Measurements from ENCODE around the gene AUTS2. TPM values are rescaled to one million over a fixed set of nuclear protein-coding genes. Genes with fewer than 3 reads are reported as not detected.

The AUTS2 gene
- total and polyA plus RNA-seq, 10 of the 15 experiments (the other 5 are each of a cell fraction or from before 2014, with no cell fraction given), result 6.4 to 55.6 (median 21.6) TPM

DNA sequence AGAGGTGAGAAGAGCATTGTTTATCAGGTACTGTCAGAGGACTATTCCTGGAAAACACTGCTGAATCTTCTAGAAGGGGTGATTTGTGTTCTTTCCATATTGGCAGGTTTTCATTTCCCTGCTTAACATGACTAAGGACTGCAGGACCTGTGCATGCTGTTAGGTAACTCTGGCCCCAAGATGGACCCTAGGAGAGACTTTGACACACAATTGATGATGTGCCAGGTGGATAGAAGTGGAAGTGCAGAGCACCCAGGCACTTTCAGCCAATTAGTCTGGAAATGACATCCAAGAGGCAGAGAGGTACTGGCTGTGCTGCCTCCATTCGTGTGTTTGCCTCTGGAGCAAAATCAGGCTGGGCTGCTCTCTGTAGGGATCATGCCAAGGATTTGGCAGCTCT, 1037.4 kb downstream of the AUTS2 start:
- in situ Hi-C loops (cut with MboI), result no loop called here
- POLR2A ChIA-PET, result no interaction called here

More for the DNA sequence above, 1037.4 kb downstream of the AUTS2 start:
- H3K36me3 ChIP-seq (ENCODE audit: control insufficient read depth in 2 of 2, insufficient read depth in 2 of 2, low read length in 1 of 2), result no peaks in the 10 kb centered on the region; a peak in 2 of 4 replicates
- TF ChIP-seq NRF1 (conservative IDR thresholded peaks at IDR 0.05; ENCODE audit: low read depth, low read length), result no peak
- TF ChIP-seq MEF2A (IDR thresholded peaks at IDR 0.05; ENCODE audit: insufficient read depth, low read depth, low read length), result no peak
- TF ChIP-seq TCF3 (IDR thresholded peaks at IDR 0.05; ENCODE audit: borderline replicate concordance, insufficient read depth, low read depth, low read length), result no peak
- no peak for TF ChIP-seq ZNF622 (IDR thresholded peaks at IDR 0.05)
- TF ChIP-seq, protein P1, sequence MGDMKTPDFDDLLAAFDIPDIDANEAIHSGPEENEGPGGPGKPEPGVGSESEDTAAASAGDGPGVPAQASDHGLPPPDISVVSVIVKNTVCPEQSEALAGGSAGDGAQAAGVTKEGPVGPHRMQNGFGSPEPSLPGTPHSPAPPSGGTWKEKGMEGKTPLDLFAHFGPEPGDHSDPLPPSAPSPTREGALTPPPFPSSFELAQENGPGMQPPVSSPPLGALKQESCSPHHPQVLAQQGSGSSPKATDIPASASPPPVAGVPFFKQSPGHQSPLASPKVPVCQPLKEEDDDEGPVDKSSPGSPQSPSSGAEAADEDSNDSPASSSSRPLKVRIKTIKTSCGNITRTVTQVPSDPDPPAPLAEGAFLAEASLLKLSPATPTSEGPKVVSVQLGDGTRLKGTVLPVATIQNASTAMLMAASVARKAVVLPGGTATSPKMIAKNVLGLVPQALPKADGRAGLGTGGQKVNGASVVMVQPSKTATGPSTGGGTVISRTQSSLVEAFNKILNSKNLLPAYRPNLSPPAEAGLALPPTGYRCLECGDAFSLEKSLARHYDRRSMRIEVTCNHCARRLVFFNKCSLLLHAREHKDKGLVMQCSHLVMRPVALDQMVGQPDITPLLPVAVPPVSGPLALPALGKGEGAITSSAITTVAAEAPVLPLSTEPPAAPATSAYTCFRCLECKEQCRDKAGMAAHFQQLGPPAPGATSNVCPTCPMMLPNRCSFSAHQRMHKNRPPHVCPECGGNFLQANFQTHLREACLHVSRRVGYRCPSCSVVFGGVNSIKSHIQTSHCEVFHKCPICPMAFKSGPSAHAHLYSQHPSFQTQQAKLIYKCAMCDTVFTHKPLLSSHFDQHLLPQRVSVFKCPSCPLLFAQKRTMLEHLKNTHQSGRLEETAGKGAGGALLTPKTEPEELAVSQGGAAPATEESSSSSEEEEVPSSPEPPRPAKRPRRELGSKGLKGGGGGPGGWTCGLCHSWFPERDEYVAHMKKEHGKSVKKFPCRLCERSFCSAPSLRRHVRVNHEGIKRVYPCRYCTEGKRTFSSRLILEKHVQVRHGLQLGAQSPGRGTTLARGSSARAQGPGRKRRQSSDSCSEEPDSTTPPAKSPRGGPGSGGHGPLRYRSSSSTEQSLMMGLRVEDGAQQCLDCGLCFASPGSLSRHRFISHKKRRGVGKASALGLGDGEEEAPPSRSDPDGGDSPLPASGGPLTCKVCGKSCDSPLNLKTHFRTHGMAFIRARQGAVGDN (IDR thresholded peaks at IDR 0.05), result no peak
- no peak for TF ChIP-seq SPI1 (IDR thresholded peaks at IDR 0.05; ENCODE audit: borderline replicate concordance, insufficient read depth, low read depth, low read length)
- TF ChIP-seq EP300 (IDR thresholded peaks at IDR 0.05; ENCODE audit: borderline replicate concordance in 1 of 2, control insufficient read depth in 1 of 2, low read depth in 2 of 2, low read length in 2 of 2), result no peak
- no peak for TF ChIP-seq RCOR1 (conservative IDR thresholded peaks at IDR 0.05; ENCODE audit: low read depth, low read length)
- TF ChIP-seq KDM1A (IDR thresholded peaks at IDR 0.05; ENCODE audit: borderline replicate concordance), result no peak
- intact Hi-C loops (cut with micrococcal nuclease; ENCODE audit: unreplicated experiment), result no loop called here
- H3K79me2 ChIP-seq (ENCODE audit: control insufficient read depth, insufficient read depth, low read length), result no peaks in the 10 kb centered on the region
- CTCF ChIA-PET, result interaction anchor here (1.5 kb wide), 1 partner anchor 10 kb away, joined by 3 read pairs; no protein-coding TSS in a partner anchor
- ATAC-seq, result no peak
- H3K27ac ChIP-seq (ENCODE audit: control insufficient read depth, insufficient read depth), result no peak overlapping the region
- SMC1A ChIA-PET (ENCODE audit: uncharacterized antibody, unreplicated experiment), result no interaction called here
- no peaks in the 10 kb centered on the region for H4K20me1 ChIP-seq (ENCODE audit: control insufficient read depth, insufficient read depth)
- no peak overlapping the region for H3K4me3 ChIP-seq
- WGBS (ENCODE audit: insufficient coverage, insufficient replicate concordance, low lambda C conversion rate, missing lambda C conversion rate), result 20% methylated on average over 1 of the region's 1 CpG
- no TSS peak for BruUV-seq (replicated peaks)
- no peak overlapping the region for H2AFZ ChIP-seq (ENCODE audit: control insufficient read depth, low read depth, low read length)
- FAIRE-seq, result no peak
- no peak for DNase-seq (ENCODE audit: low read depth, low spot score)
- H3K4me2 ChIP-seq (ENCODE audit: control insufficient read depth, insufficient read depth), result no peak overlapping the region
- H3K4me1 ChIP-seq (ENCODE audit: control insufficient read depth, insufficient read depth, low read length), result no peaks in the 10 kb centered on the region
- H3K27me3 ChIP-seq (replicated peaks in 1 of 2; ENCODE audit: control insufficient read depth in 2 of 2, insufficient read depth in 2 of 2, low read length in 1 of 2), result no peaks in the 10 kb centered on the region
- RAD21 ChIA-PET (ENCODE audit: unreplicated experiment), result no interaction called here
- no peaks in the 10 kb centered on the region; the same call in 2 of the 3 replicates for H3K9me3 ChIP-seq (replicated peaks; ENCODE audit: control insufficient read depth, insufficient read depth, low read length)
- H3K9ac ChIP-seq (ENCODE audit: control insufficient read depth, insufficient read depth, low read length), result no peak overlapping the region

All from GM12878 (cell line).